Muscle of leg (tissue), 11 donors: ENCODE results near the gene FRMD4B. TPM values are rescaled to one million over a fixed set of nuclear protein-coding genes. Genes with fewer than 3 reads are reported as not detected.

Experiments
- DNase-seq: peaks from one replicate; pipeline ENCODE4 v3.0.0; 2013
- H3K27ac ChIP-seq: one replicate; pipeline ENCODE4 v1.5.1; 2013; ENCODE audit warnings: mild to moderate bottlenecking, low read length, control low read depth
- H3K27me3 ChIP-seq: one replicate; pipeline ENCODE4 v1.6.1; 2013; ENCODE audit warnings: low read length; ENCODE audit not compliant: control insufficient read depth, insufficient read depth
- H3K36me3 ChIP-seq: one replicate; pipeline ENCODE4 v1.6.1; 2013; ENCODE audit warnings: low read length; ENCODE audit not compliant: control insufficient read depth, insufficient read depth
- H3K4me1 ChIP-seq: one replicate; pipeline ENCODE4 v1.6.1; 2013; ENCODE audit warnings: low read length; ENCODE audit not compliant: control insufficient read depth, insufficient read depth
- H3K4me3 ChIP-seq: one replicate; pipeline ENCODE4 v1.5.1; 2013; ENCODE audit warnings: low read length, control low read depth
- H3K9me3 ChIP-seq: replicated peaks from 2 replicates; pipeline ENCODE4 v1.6.1; 2013; ENCODE audit warnings: low read depth, low read length; ENCODE audit not compliant: control insufficient read depth
- WGBS: methylation state at CpG from one replicate; pipeline ENCODE4 v1.1.5; 2013; ENCODE audit warnings: missing lambda C conversion rate; ENCODE audit not compliant: insufficient coverage; 5-methylcytosine and 5-hydroxymethylcytosine counted together
- polyA plus RNA-seq, 8 donors: library from polyadenylated mRNA; unstranded; fragments of 120-200 nt; gene quantifications; one replicate each; pipeline versions ENCODE4 v1.2.1 to v1.2.3, GENCODE V29; 2013; ENCODE audit warnings: inconsistent platforms in 1 of 8, low replicate concordance in 1 of 8; ENCODE audit not compliant: insufficient read length in 8 of 8, insufficient read depth in 1 of 8
- total RNA-seq: library from RNA; stranded (reverse); fragments of 120-200 nt; gene quantifications from one replicate; pipeline ENCODE4 v1.2.4, GENCODE V29; 2013

Gene FRMD4B
- total and polyA plus RNA-seq, 9 donors, result 13.9 to 23.1 (median 17.2) TPM

DNA sequence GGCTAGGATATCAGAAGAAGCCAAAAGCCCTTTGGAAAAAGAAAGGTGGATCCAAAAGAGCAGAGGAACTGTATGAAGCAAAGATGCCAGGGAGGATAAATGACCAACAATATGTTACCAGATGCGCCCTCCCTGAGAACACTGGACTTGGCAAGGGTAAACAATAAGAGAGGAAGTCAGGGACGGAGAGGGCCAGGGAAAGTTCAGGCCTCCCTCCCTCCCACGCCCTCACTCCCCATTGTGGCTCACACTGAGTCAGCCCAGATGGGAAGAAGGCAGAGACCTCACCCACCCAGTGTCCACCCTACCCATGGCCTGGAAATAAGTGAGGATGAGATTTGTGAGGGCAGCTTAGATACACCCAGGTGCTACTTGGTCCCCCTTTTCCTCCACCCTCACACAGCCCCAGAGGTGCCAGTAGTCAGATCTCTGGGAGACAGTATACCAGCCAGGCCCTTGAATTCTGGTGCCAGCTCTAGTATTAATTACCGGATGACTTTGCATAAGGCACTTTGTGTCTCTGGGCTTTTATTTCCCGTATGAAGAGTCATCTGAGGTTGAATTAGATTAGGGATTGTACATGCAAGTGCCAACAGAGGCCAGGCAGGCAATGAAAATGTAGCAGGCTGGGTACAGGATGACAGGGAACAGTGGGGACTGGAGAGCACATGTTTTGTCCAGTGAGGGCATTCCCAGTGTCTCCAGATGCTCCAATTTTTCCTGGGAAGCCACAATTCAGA, 35.1 kb upstream of the FRMD4B start:
- Histone ChIP-seq H3K4me3 (no peak overlapping the region), H3K27me3 (no peaks in the 10 kb centered on the region), H3K4me1 (no peaks in the 10 kb centered on the region), H3K9me3 (no peaks in the 10 kb centered on the region), H3K27ac (no peak overlapping the region), H3K36me3 (no peaks in the 10 kb centered on the region)
- WGBS, result 74% methylated on average over 3 of the region's 5 CpGs
- no peak for DNase-seq

- Histone ChIP-seq H3K27ac (no peak overlapping the region), H3K4me3 (no peak overlapping the region), H3K9me3 (no peaks in the 10 kb centered on the region), H3K27me3 (no peaks in the 10 kb centered on the region), H3K36me3 (no peaks in the 10 kb centered on the region), H3K4me1 (no peaks in the 10 kb centered on the region)
- whole genome bisulfite sequencing, result 89% methylated on average over 2 of the region's 3 CpGs
- no peak for DNase-seq
Observed at GRCh38 chr3:69419276-69419675, 33.4 kb upstream of the FRMD4B start.

DNA sequence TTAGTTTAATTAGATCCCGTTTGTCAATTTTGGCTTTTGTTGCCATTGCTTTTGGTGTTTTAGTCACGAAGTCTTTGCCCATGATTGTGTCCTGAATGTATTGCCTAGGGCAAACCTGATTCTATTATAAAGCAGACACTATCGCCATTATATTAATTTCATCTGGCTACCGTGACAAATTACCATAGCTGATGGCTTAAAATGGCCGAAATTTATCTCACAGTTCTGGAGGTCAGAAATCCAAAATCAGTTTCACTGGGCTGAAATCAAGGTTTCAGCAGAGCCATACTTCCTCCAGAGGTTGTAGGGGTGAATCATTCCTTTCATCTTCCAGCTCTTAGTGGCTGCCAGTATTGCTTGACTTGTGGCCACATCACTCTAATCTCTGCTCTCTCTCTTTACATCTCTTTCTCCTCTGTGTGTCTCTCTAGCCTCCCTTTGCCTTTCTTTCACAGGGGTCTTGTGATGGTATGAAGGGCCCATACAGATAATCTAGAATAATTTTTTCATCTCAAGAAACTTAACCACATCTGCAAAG, 31.7 kb upstream of the FRMD4B start:
- H3K4me1 ChIP-seq, result no peaks in the 10 kb centered on the region
- H3K27ac ChIP-seq, result no peak overlapping the region
- no peaks in the 10 kb centered on the region for H3K9me3 ChIP-seq
- no peak for DNase-seq
- H3K4me3 ChIP-seq, result no peak overlapping the region
- no peaks in the 10 kb centered on the region for H3K27me3 ChIP-seq
- no peaks in the 10 kb centered on the region for H3K36me3 ChIP-seq
- WGBS, result 92% methylated on average over 2 of the region's 5 CpGs

DNA sequence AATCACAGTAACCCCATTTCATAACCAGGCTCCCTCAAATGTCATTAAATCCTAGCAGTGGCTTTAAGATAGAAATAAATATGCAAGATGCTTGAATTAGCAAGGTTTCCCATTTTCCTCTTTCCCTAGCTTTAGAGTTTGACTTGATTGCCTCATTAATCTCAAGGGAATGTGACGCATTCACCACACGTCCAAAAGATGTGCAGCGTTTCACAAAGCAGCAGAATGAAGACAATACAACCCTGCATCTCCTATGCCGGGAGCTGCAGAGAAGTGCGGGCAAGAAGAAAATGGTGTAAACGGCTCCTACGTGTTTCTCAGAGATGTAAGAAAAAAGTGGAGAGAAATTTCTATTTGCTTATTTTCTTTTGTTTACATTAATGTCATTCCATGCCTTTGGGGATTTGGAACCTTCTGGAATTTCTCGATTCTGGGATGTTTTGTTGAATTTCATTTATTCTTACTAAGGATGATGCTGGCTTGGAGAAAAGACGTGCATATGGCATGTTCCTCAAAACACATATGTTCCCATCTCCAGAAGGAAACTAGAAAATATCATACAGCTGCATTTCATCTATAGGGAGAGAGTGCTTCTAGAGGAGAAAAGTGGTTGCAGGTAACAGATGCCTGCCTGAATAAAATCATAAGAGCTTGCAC, 27.8 kb upstream of the FRMD4B start:
- Histone ChIP-seq H3K27ac (no peak overlapping the region), H3K27me3 (no peaks in the 10 kb centered on the region), H3K9me3 (no peaks in the 10 kb centered on the region), H3K4me1 (no peaks in the 10 kb centered on the region), H3K36me3 (no peaks in the 10 kb centered on the region), H3K4me3 (no peak overlapping the region)
- no peak for DNase-seq
- 20% methylated on average over 1 of the region's 9 CpGs for WGBS

- Histone ChIP-seq H3K36me3 (no peaks in the 10 kb centered on the region), H3K27me3 (no peaks in the 10 kb centered on the region), H3K9me3 (no peaks in the 10 kb centered on the region), H3K27ac (no peak overlapping the region), H3K4me3 (no peak overlapping the region), H3K4me1 (peaks cover 1% of the 10 kb centered on the region)
- DNase-seq, result no peak
- no CpG with 5 or more reads among the region's 3 CpGs for WGBS
Observed at GRCh38 chr3:69411346-69411745, 25.5 kb upstream of the FRMD4B start.

- Histone ChIP-seq H3K27ac (no peak overlapping the region), H3K4me3 (no peak overlapping the region), H3K36me3 (no peaks in the 10 kb centered on the region), H3K27me3 (no peaks in the 10 kb centered on the region), H3K4me1 (peaks cover 5% of the 10 kb centered on the region), H3K9me3 (peaks cover 3% of the 10 kb centered on the region)
- peak; percentile 83 for DNase-seq
- WGBS, result 56% methylated on average over 6 of the region's 8 CpGs
Observed at GRCh38 chr3:69410301-69410700, 24.4 kb upstream of the FRMD4B start.

DNA sequence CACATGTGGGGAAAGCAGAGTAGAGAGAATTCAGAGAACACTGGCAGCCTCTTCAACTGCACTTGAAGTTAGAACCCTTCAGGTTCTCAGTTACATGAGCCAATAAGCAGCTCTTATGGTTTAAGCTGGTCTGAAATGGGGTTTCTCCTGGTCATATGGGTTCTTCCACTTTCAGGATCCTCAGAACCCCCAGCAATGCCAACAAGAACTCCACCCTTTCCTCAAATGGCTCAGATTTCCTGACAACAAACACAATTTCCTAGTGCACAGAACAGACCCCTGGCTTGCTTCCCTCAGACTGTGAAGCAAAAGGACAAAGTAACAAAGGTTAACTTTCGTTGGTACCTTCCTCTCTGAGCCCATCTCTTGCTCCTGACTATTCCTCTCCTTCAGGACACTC, 23.9 kb upstream of the FRMD4B start:
- Histone ChIP-seq H3K9me3 (peaks cover 7% of the 10 kb centered on the region), H3K27ac (no peak overlapping the region), H3K27me3 (no peaks in the 10 kb centered on the region), H3K36me3 (no peaks in the 10 kb centered on the region), H3K4me3 (no peak overlapping the region), H3K4me1 (peaks cover 5% of the 10 kb centered on the region)
- DNase-seq, result no peak
- WGBS, result 75% methylated on average over 1 of the region's 1 CpG

GRCh38 chr3:69409011-69409410, 23.1 kb upstream of the FRMD4B start:
- peak; percentile 77 for DNase-seq
- H3K27ac ChIP-seq, result peak overlapping the region; percentile 37

GRCh38 chr3:69408542-69408941, 22.7 kb upstream of the FRMD4B start:
- Histone ChIP-seq H3K27ac (no peak overlapping the region), H3K36me3 (no peaks in the 10 kb centered on the region), H3K4me1 (peaks cover 5% of the 10 kb centered on the region), H3K4me3 (no peak overlapping the region), H3K27me3 (no peaks in the 10 kb centered on the region), H3K9me3 (peaks cover 7% of the 10 kb centered on the region)
- 53% methylated on average over 5 of the region's 5 CpGs for WGBS
- DNase-seq, result no peak

More at GRCh38 chr3:69409011-69409410, 23.1 kb upstream of the FRMD4B start:
- peaks cover 5% of the 10 kb centered on the region for H3K4me1 ChIP-seq
- 80% methylated on average over 1 of the region's 4 CpGs for WGBS
- H3K9me3 ChIP-seq, result peaks cover 7% of the 10 kb centered on the region
- no peak overlapping the region for H3K4me3 ChIP-seq
- H3K36me3 ChIP-seq, result no peaks in the 10 kb centered on the region
- H3K27me3 ChIP-seq, result no peaks in the 10 kb centered on the region

GRCh38 chr3:69407908-69408307, 22.0 kb upstream of the FRMD4B start:
- Histone ChIP-seq H3K4me1 (peaks cover 5% of the 10 kb centered on the region), H3K9me3 (peaks cover 7% of the 10 kb centered on the region), H3K4me3 (no peak overlapping the region), H3K27me3 (no peaks in the 10 kb centered on the region), H3K36me3 (no peaks in the 10 kb centered on the region), H3K27ac (no peak overlapping the region)
- no CpG with 5 or more reads among the region's 7 CpGs for WGBS
- no peak for DNase-seq
